KMS-11 (cell line): ENCODE results near the gene AMDHD1.

Experiments used
- H2AFZ ChIP-seq: fragments of 200-600 bp; sonication (generic); 2 replicates; pipeline ENCODE4 v1.6.1; 2016; ENCODE audit warnings: antibody characterized with exemption, mixed run types, low read depth
- H3K27ac ChIP-seq: fragments of 200-600 bp; sonication (generic); 2 replicates; pipeline ENCODE4 v1.6.1; 2016; ENCODE audit warnings: mild to moderate bottlenecking, mixed run types
- H3K27me3 ChIP-seq: fragments of 200-600 bp; sonication (generic); 2 replicates; pipeline ENCODE4 v1.6.1; 2017; ENCODE audit warnings: mild to moderate bottlenecking, low read depth, mixed run types, moderate library complexity; ENCODE audit not compliant: insufficient read depth
- H3K36me3 ChIP-seq: fragments of 200-600 bp; sonication (generic); 2 replicates; pipeline ENCODE4 v1.6.1; 2017; ENCODE audit warnings: mild to moderate bottlenecking, mixed run types; ENCODE audit not compliant: insufficient read depth
- H3K4me1 ChIP-seq: fragments of 200-600 bp; sonication (generic); 2 replicates; pipeline ENCODE4 v1.6.1; 2016; ENCODE audit warnings: mild to moderate bottlenecking, low read depth, mixed run types; ENCODE audit not compliant: poor library complexity, severe bottlenecking
- H3K4me2 ChIP-seq: fragments of 200-600 bp; sonication (generic); 2 replicates; pipeline ENCODE4 v1.7.0; 2016; ENCODE audit warnings: mild to moderate bottlenecking, mixed run types
- H3K4me3 ChIP-seq: fragments of 200-600 bp; sonication (generic); IDR thresholded peaks from 2 replicates; pipeline ENCODE4 v1.6.1; 2017; ENCODE audit warnings: low read depth, low read length, mixed read lengths; ENCODE audit not compliant: insufficient read depth
- H3K79me2 ChIP-seq: fragments of 200-600 bp; sonication (generic); 2 replicates; pipeline ENCODE4 v1.6.1; 2016; ENCODE audit warnings: low read depth, mixed run types; ENCODE audit not compliant: insufficient read depth
- H3K9ac ChIP-seq: fragments of 200-600 bp; sonication (generic); 2 replicates; pipeline ENCODE4 v1.6.1; 2016; ENCODE audit warnings: mild to moderate bottlenecking, mixed run types
- H4K20me1 ChIP-seq: fragments of 200-600 bp; sonication (generic); 2 replicates; pipeline ENCODE4 v1.6.1; 2016; ENCODE audit warnings: mild to moderate bottlenecking, mixed run types; ENCODE audit not compliant: insufficient read depth
- CTCF ChIP-seq: fragments of 200-600 bp; sonication (generic); conservative IDR thresholded peaks from 2 replicates; pipeline ENCODE4 v1.6.1; 2017; ENCODE audit warnings: low read depth, mild to moderate bottlenecking, antibody characterized with exemption, low read length, moderate library complexity, mixed read lengths

The AMDHD1 gene

GRCh38 chr12:95989504-95990123 is 46.5 kb downstream of the AMDHD1 start:
- H3K36me3 ChIP-seq: no peaks in the 10 kb centered on the region
- H3K79me2 ChIP-seq: no peaks in the 10 kb centered on the region
- no peaks in the 10 kb centered on the region for H3K27me3 ChIP-seq
- H3K9ac ChIP-seq: no peak overlapping the region
- H3K27ac ChIP-seq: no peak overlapping the region
- no peak for TF ChIP-seq CTCF
- H2AFZ ChIP-seq: no peak overlapping the region
- no peak overlapping the region for H3K4me3 ChIP-seq
- no peaks in the 10 kb centered on the region for H3K4me1 ChIP-seq
- no peak overlapping the region for H3K4me2 ChIP-seq
- H4K20me1 ChIP-seq: no peaks in the 10 kb centered on the region

GRCh38 chr12:95990136-95990535 is 47.0 kb downstream of the AMDHD1 start:
- no peak overlapping the region for H3K27ac ChIP-seq
- no peaks in the 10 kb centered on the region for H3K4me1 ChIP-seq
- H4K20me1 ChIP-seq: no peaks in the 10 kb centered on the region
- H3K4me3 ChIP-seq: no peak overlapping the region
- H3K9ac ChIP-seq: no peak overlapping the region
- no peaks in the 10 kb centered on the region for H3K36me3 ChIP-seq
- H3K27me3 ChIP-seq: no peaks in the 10 kb centered on the region
- H3K79me2 ChIP-seq: no peaks in the 10 kb centered on the region
- no peak for TF ChIP-seq CTCF
- H3K4me2 ChIP-seq: no peak overlapping the region
- H2AFZ ChIP-seq: no peak overlapping the region

- Histone ChIP-seq H3K79me2 (no peaks in the 10 kb centered on the region), H3K27me3 (no peaks in the 10 kb centered on the region), H3K9ac (no peak overlapping the region), H3K4me3 (no peak overlapping the region), H3K36me3 (no peaks in the 10 kb centered on the region), H3K4me1 (no peaks in the 10 kb centered on the region), H2AFZ (no peak overlapping the region), H3K4me2 (no peak overlapping the region), H3K27ac (no peak overlapping the region), H4K20me1 (no peaks in the 10 kb centered on the region)
- no peak for TF ChIP-seq CTCF
Observed at GRCh38 chr12:95993907-95994306, 50.8 kb downstream of the AMDHD1 start.

- H3K4me1 ChIP-seq: no peaks in the 10 kb centered on the region
- no peak overlapping the region for H3K27ac ChIP-seq
- no peaks in the 10 kb centered on the region for H4K20me1 ChIP-seq
- H3K36me3 ChIP-seq: no peaks in the 10 kb centered on the region
- no peaks in the 10 kb centered on the region for H3K79me2 ChIP-seq
- TF ChIP-seq CTCF: no peak
- H3K9ac ChIP-seq: no peak overlapping the region
- H3K4me3 ChIP-seq: no peak overlapping the region
- no peaks in the 10 kb centered on the region for H3K27me3 ChIP-seq
- H2AFZ ChIP-seq: no peak overlapping the region
- H3K4me2 ChIP-seq: no peak overlapping the region
Observed at GRCh38 chr12:95994476-95994875, 51.3 kb downstream of the AMDHD1 start.
